ENCODE measurements around the gene APLF. TPM values are rescaled to one million over a fixed set of nuclear protein-coding genes. Genes with fewer than 3 reads are reported as not detected.

The APLF gene
- total RNA-seq, 4 donors from 2014 or later: 6.9 to 11.6 (median 10.6) TPM

DNA sequence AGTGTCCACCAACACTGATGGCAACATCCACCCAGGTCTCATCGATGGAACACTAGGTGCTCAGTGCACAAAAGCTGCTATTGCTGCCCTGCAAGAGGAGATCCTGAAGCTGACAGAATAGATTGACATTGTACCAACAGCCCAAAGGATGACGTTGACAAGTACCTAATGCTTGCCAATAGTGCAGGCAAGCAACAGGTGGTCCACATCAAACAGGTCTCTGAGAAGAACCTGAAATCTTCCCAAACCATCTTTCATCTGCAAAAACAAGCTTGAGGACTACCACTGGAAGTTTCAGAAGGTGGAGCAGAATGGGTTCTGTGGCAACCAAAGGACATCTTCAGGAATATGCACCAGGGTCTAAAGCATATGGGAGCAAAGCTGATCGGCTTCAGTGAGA is 160.2 kb downstream of the APLF start:
- H3K36me3 ChIP-seq: no peaks in the 10 kb centered on the region
- no peak overlapping the region for H3K27ac ChIP-seq
- TF ChIP-seq POLR2A (IDR thresholded peaks at IDR 0.05) (no peak), CTCF (IDR thresholded peaks at IDR 0.05) (no peak), EP300 (IDR thresholded peaks at IDR 0.05) (no peak)
- H3K9me3 ChIP-seq: peaks cover 0 to 11% (median 0%) of the 10 kb centered on the region in 4 donors
- H3K4me3 ChIP-seq: no peak overlapping the region
- no peaks in the 10 kb centered on the region for H3K4me1 ChIP-seq
- WGBS, 2 donors: 86% methylated on average over 3 of the region's 3 CpGs
- DNase-seq (ENCODE audit: low spot score in 2 of 2): no peak
- no peaks in the 10 kb centered on the region for H3K27me3 ChIP-seq

Other genes starting within 250 kb of the APLF start
- gene PPP3R1, start 215.1 kb upstream of the APLF start, total RNA-seq: 10 to 100 TPM; 31.5 to 41.7 (median 36.3) TPM
- gene CNRIP1, start 147.6 kb upstream of the APLF start, total RNA-seq: 10 to 100 TPM; 38.2 to 45.9 (median 42.3) TPM
- gene PLEK, start 102.3 kb upstream of the APLF start, total RNA-seq: 1 to 10 TPM; 7.8 to 9.8 (median 9.1) TPM
- gene FBXO48, start 291 bp upstream of the APLF start, total RNA-seq: 1 to 10 TPM in 3 of 4 donors, under 1 TPM in 1; 0.60 to 2.0 (median 1.2) TPM
- under 1 TPM in 2 of 4 donors, not detected in 2; 0.22 to 0.63 TPM for gene PROKR1, start 176.0 kb downstream of the APLF start, total RNA-seq

Data from tibial nerve (tissue), 4 donors.